T-cell (primary cell): ENCODE measurements around the gene CUX1. TPM values are rescaled to one million over a fixed set of nuclear protein-coding genes. Genes with fewer than 3 reads are reported as not detected.
A peak's percentile ranks its signal among the peaks of the same experiment; 100 is the strongest.

Experiments used
- ATAC-seq, 4 experiments: fragments of 200-7000 bp in 3 of 4; fragments of 150-1000 bp in 1 of 4; cut with Tn5 transposase; replicated peaks in 1 of 4; 1 replicate in 3 of 4; 2 replicates in 1 of 4; pipeline ENCODE4 v1.10.0; 2021; ENCODE audit warnings: moderate library complexity in 3 of 4, mild to moderate bottlenecking in 2 of 4, moderate number of reproducible peaks in 1 of 4
- CTCF ChIA-PET, 2 donors: fragments of 300-600 bp; sonication (Branson Sonifier 250); formaldehyde crosslinking; loops; one replicate each; lab custom pipeline; 2022; ENCODE audit warnings: antibody characterized with exemption in 2 of 2; lab: Charles Lee
- POLR2A ChIA-PET, 2 donors: fragments of 300-600 bp; sonication (Branson Sonifier 250); formaldehyde crosslinking; loops; one replicate each; lab custom pipeline; 2022; ENCODE audit warnings: antibody characterized with exemption in 2 of 2; lab: Charles Lee
- DNase-seq, 35 experiments: peaks; one replicate each; pipeline versions ENCODE4 v3.0.0 to v3.0.0-alpha.2; 2013 to 2023
- H3K27ac ChIP-seq: one replicate; pipeline ENCODE4 v1.5.1; 2013; ENCODE audit warnings: low read length
- H3K27me3 ChIP-seq, 2 experiments: replicated peaks in 1 of 2; 1 replicate in 1 of 2; 2 replicates in 1 of 2; pipeline versions ENCODE4 v1.6.1 to v1.7.0; 2013; ENCODE audit warnings: low read length in 1 of 2, mixed read lengths in 1 of 2; ENCODE audit not compliant: control insufficient read depth in 2 of 2, insufficient read depth in 2 of 2; ENCODE audit errors: extremely low read depth in 1 of 2
- H3K36me3 ChIP-seq, 2 donors: 1 replicate in 1 of 2; 2 replicates in 1 of 2; pipeline versions ENCODE4 v1.6.1 to v1.7.0; 2013; ENCODE audit warnings: low read length in 1 of 2; ENCODE audit not compliant: control insufficient read depth in 2 of 2, insufficient read depth in 1 of 2; ENCODE audit errors: extremely low read depth in 1 of 2
- H3K4me1 ChIP-seq, 2 experiments: 1 replicate in 1 of 2; 2 replicates in 1 of 2; pipeline versions ENCODE4 v1.6.1 to v1.7.0; 2013; ENCODE audit warnings: low read length in 2 of 2, mixed read lengths in 1 of 2; ENCODE audit not compliant: insufficient read depth in 2 of 2, control insufficient read depth in 1 of 2; ENCODE audit errors: extremely low read depth in 1 of 2
- H3K4me3 ChIP-seq, 2 donors: 1 replicate in 1 of 2; 2 replicates in 1 of 2; pipeline versions ENCODE4 v1.5.1 to v1.7.0; 2013; ENCODE audit warnings: mild to moderate bottlenecking in 2 of 2, low read length in 1 of 2, moderate library complexity in 1 of 2; ENCODE audit not compliant: control insufficient read depth in 1 of 2; ENCODE audit errors: extremely low read depth in 1 of 2
- H3K9me3 ChIP-seq: 2 replicates; pipeline ENCODE4 v1.7.0; 2013
- H3K27ac Mint-ChIP-seq, 2 donors: one replicate each; pipeline ENCODE4 v1.8.0; 2020 to 2021; ENCODE audit warnings: mild to moderate bottlenecking in 2 of 2, mixed read lengths in 2 of 2
- H3K27me3 Mint-ChIP-seq, 2 donors: one replicate each; pipeline ENCODE4 v1.8.0; 2021 to 2022; ENCODE audit warnings: mixed read lengths in 2 of 2
- H3K36me3 Mint-ChIP-seq: one replicate; pipeline ENCODE4 v1.8.0; 2021; ENCODE audit warnings: mixed read lengths
- H3K4me1 Mint-ChIP-seq, 3 donors: one replicate each; pipeline ENCODE4 v1.8.0; 2020 to 2022; ENCODE audit warnings: mixed read lengths in 3 of 3, mild to moderate bottlenecking in 1 of 3
- H3K4me3 Mint-ChIP-seq, 3 donors: one replicate each; pipeline ENCODE4 v1.8.0; 2020 to 2022; ENCODE audit warnings: mild to moderate bottlenecking in 3 of 3, mixed read lengths in 3 of 3, moderate library complexity in 3 of 3
- H3K9me3 Mint-ChIP-seq, 3 donors: one replicate each; pipeline ENCODE4 v1.8.0; 2020 to 2022; ENCODE audit warnings: mixed read lengths in 3 of 3
- WGBS: methylation state at CpG from one replicate; pipeline ENCODE4 v1.1.5; 2013; ENCODE audit warnings: missing lambda C conversion rate; ENCODE audit not compliant: insufficient coverage; 5-methylcytosine and 5-hydroxymethylcytosine counted together
- total RNA-seq, 35 experiments: library from RNA in 6 of 35; stranded (reverse) in 6 of 35; fragments of 120-200 nt in 1 of 35; gene quantifications; one replicate each; pipeline versions ENCODE4 v1.2.1 to v1.2.4 and lab custom pipeline; 2013 to 2026

CUX1 gene
- total RNA-seq, 5 donors from 2014 or later (not counting 1 experiment from before 2014, with no cell fraction given), result 36.9 to 50.2 (median 42.8) TPM

DNA sequence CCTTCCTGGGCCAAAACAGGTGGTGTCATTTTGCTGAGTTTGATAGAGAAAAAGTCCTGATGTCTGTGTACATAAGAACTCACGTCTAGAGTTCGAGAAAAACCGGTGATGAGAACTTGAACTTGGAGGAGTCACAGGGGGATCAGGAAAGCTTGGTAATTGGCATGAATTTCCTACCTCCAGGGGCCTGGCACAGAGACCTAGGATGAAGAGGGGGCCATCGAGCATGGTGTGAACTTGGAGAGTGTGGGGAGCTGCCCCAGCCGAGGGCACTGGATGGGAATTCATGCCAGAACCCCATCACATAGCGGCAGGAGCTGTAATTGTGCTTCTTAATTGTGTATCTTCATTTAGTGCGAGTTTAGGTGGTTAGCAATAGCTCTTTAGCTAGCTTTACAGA lies 82.2 kb downstream of the CUX1 start:
- ChIA-PET CTCF (no interaction called here), POLR2A (no interaction called here)

DNA sequence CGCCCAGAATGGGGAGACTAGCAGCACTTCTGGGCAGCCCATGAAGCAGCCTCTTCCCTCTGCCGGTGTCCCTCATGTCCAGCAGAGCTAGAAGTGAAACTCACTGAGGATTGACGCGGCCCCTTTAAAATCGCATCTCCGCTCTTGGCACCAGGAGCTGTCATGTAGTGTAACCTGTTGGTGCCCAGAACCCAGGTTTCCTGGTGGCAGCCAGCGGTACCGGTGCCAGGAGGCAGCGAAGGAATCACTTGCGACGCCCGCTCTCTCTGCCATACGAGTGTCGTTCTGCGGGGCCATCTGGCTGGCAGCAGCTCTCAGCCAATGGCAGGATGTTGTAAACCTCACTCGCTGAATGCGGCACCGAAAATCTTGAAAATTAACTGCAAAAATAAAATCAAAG lies 82.7 kb downstream of the CUX1 start:
- no peak for ATAC-seq
- Histone ChIP-seq H3K27me3 (no peaks in the 10 kb centered on the region), H3K27ac (no peak overlapping the region), H3K9me3 (no peaks in the 10 kb centered on the region), H3K4me1 (no peaks in the 10 kb centered on the region), H3K36me3 (no peaks in the 10 kb centered on the region), H3K4me3 (no peak overlapping the region)
- H3K9me3 Mint-ChIP-seq, result no peaks in the 10 kb centered on the region
- no peaks in the 10 kb centered on the region for H3K27me3 Mint-ChIP-seq
- no peaks in the 10 kb centered on the region for H3K36me3 Mint-ChIP-seq
- WGBS, result 95% methylated on average over 18 of the region's 18 CpGs
- DNase-seq, result no peak
- CTCF ChIA-PET, result no interaction called here
- no peak overlapping the region for H3K27ac Mint-ChIP-seq
- H3K4me3 Mint-ChIP-seq, result no peak overlapping the region
- H3K4me1 Mint-ChIP-seq, result peaks cover 4 to 11% (median 10%) of the 10 kb centered on the region in 3 donors
- POLR2A ChIA-PET, result no interaction called here

More for the DNA sequence above, 82.2 kb downstream of the CUX1 start:
- Histone ChIP-seq H3K27ac (no peak overlapping the region), H3K4me3 (no peak overlapping the region), H3K9me3 (no peaks in the 10 kb centered on the region), H3K27me3 (no peaks in the 10 kb centered on the region), H3K4me1 (no peaks in the 10 kb centered on the region), H3K36me3 (no peaks in the 10 kb centered on the region)
- Mint-ChIP-seq H3K4me1 (peaks cover 5 to 11% (median 9%) of the 10 kb centered on the region in 3 donors), H3K9me3 (no peaks in the 10 kb centered on the region), H3K27me3 (no peaks in the 10 kb centered on the region), H3K4me3 (no peak overlapping the region), H3K36me3 (no peaks in the 10 kb centered on the region), H3K27ac (no peak overlapping the region)
- no peak for ATAC-seq
- 92% methylated on average over 4 of the region's 7 CpGs for WGBS
- no peak for DNase-seq

DNA sequence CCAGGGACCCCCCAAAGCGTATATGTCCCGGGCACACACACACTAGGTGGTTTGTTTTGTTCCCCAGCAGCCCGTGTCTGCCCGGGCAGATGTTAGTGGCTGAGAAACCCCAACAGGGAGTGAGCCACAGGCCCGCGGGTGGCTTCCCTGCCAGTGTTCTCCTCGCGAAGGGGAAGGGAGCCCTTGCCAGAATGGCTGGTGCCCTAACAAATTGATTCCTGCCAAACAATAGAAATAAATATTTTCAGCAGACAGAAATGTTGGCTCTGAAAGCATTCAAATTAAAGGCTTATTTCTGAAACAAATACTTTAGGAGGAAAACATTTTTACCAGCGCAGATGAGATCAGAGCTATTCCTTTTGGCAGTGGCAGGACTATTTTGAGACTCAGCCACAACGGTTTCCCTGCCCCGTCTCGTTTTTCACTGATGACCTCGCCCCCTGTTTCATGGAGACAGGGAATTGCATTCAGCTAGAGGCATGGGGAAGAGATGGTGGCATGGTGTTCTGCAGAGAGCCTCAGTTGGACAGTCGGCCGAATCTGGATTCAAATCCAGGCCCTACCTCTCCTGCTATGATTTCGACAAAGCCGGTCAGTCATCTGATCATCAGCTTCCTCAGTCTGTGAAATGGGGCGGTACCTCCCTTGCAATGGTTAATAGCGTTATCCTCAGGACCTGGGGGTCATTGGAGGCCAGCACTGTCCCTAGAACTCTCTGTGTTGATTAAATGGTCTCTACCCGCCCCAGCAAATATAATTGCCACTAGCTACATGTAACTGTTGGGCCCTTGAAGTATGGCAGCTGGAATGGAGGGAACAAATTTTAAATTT lies 84.5 kb downstream of the CUX1 start:
- Mint-ChIP-seq H3K9me3 (no peaks in the 10 kb centered on the region), H3K27me3 (no peaks in the 10 kb centered on the region), H3K4me3 (no peak overlapping the region), H3K4me1 (peaks cover 3 to 16% (median 8%) of the 10 kb centered on the region in 3 donors), H3K36me3 (no peaks in the 10 kb centered on the region), H3K27ac (no peak overlapping the region)
- no peaks in the 10 kb centered on the region for H3K9me3 ChIP-seq
- CTCF ChIA-PET, result no interaction called here
- ATAC-seq (no peak), DNase-seq (no peak)
- 93% methylated on average over 16 of the region's 20 CpGs for WGBS
- H3K4me3 ChIP-seq, result no peak overlapping the region
- no peaks in the 10 kb centered on the region for H3K36me3 ChIP-seq
- no peak overlapping the region for H3K27ac ChIP-seq
- POLR2A ChIA-PET, result no interaction called here
- H3K4me1 ChIP-seq, result no peaks in the 10 kb centered on the region
- no peaks in the 10 kb centered on the region for H3K27me3 ChIP-seq

DNA sequence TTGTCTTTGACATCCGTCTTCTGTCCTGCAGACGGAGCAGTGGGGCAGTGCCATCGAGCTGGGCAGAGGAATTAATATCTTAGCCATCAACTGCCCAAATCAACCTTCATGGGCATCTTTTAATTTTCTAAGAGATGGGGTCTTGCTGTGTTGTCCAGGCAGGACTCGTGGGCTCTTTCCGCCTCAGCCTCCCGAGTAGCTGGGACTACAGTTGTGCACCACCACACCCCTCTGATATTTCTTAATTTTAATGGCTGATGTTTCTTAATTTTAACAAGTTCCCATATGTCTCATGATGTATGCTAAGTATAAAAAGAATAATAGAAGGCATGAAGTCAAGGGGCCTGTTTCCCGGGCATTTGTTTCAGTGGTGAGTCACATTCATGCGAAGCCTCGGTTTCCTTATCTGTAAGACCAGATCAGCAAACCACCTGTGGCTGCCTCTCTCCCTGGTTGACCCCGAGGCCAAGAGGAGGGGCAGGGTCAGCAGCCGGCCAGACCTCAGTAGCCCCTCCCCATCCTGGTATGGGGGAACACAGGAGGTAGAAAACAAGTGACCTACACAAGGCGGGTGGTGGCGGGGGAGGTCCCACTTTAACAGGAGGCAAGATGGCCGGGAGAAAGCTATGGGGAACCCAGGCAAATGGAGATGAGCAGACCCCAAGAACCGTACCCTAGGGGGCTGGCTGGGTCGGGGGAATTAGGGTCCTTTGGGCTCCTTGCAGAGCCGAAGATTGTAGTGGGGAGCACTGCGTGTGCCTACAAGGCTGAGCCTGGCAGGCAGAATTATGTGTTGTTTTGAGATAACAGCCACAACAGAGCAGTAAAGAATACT lies 85.5 kb downstream of the CUX1 start:
- Histone ChIP-seq H3K27me3 (no peaks in the 10 kb centered on the region), H3K27ac (no peak overlapping the region), H3K4me1 (no peaks in the 10 kb centered on the region), H3K9me3 (no peaks in the 10 kb centered on the region), H3K36me3 (no peaks in the 10 kb centered on the region), H3K4me3 (no peak overlapping the region)
- ATAC-seq (no peak), DNase-seq (peak in 1 of 35 experiments; percentile 8)
- POLR2A ChIA-PET, result no interaction called here
- Mint-ChIP-seq H3K4me3 (no peak overlapping the region), H3K27me3 (no peaks in the 10 kb centered on the region), H3K9me3 (no peaks in the 10 kb centered on the region), H3K36me3 (no peaks in the 10 kb centered on the region), H3K27ac (no peak overlapping the region), H3K4me1 (peaks cover 0 to 16% (median 8%) of the 10 kb centered on the region in 3 donors)
- CTCF ChIA-PET, result no interaction called here
- WGBS, result 82% methylated on average over 11 of the region's 18 CpGs

DNA sequence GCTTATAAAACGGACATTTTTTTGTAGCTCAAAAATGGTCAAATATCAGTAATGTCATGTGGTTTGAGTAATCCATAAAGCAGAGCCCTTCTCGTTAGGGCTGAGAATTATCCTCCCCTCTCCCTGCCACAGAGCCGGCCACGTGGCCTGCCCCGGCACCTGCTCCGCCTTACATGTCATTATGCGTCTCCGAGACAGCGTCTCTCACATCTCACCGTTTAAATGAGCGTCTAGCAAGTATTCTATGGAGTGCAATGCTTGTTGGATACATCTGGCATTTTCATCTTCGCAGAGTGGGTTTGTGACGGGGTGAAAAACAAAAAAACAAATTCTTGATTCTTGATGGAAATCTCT lies 86.1 kb downstream of the CUX1 start:
- Mint-ChIP-seq H3K27ac (no peak overlapping the region), H3K9me3 (no peaks in the 10 kb centered on the region), H3K4me1 (peaks cover under 1 to 16% (median 8%) of the 10 kb centered on the region in 3 donors), H3K4me3 (no peak overlapping the region), H3K27me3 (no peaks in the 10 kb centered on the region), H3K36me3 (peaks cover under 1% of the 10 kb centered on the region)
- ChIA-PET POLR2A (no interaction called here), CTCF (no interaction called here)
- no peaks in the 10 kb centered on the region for H3K4me1 ChIP-seq
- H3K4me3 ChIP-seq, result no peak overlapping the region
- no peaks in the 10 kb centered on the region for H3K36me3 ChIP-seq
- DNase-seq (no peak), ATAC-seq (no peak)
- 91% methylated on average over 7 of the region's 13 CpGs for WGBS
- no peak overlapping the region for H3K27ac ChIP-seq
- H3K27me3 ChIP-seq, result no peaks in the 10 kb centered on the region
- H3K9me3 ChIP-seq, result no peaks in the 10 kb centered on the region

DNA sequence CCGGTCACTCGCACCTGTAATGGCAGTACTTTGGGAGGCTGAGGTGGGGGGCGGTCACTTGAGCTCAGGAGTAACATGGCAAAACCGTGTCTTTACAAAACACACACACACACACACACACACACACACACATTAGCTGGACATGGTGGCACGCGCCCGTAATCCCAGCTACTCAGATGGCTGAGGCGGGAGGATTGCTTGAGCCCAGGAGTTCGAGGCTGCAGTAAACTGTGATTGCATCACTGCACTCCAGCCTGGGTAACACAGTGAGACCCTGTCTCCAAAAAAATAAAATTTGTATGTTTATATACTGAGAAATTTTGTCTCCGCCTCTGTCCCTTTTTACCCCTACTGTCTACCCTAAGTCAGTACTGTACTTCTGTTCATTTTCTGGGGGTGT lies 86.6 kb downstream of the CUX1 start:
- no peak overlapping the region for H3K4me3 Mint-ChIP-seq
- H3K36me3 ChIP-seq, result no peaks in the 10 kb centered on the region
- no peaks in the 10 kb centered on the region for H3K27me3 ChIP-seq
- ChIA-PET CTCF (interaction anchor here in 1 of 2 donors (0.6 kb wide), 1 partner anchor 378 kb away, joined by 4 read pairs; no protein-coding TSS in a partner anchor), POLR2A (no interaction called here)
- H3K36me3 Mint-ChIP-seq, result peaks cover 4% of the 10 kb centered on the region
- peaks cover 2 to 16% (median 8%) of the 10 kb centered on the region in 3 donors for H3K4me1 Mint-ChIP-seq
- H3K9me3 ChIP-seq, result no peaks in the 10 kb centered on the region
- no peaks in the 10 kb centered on the region for H3K9me3 Mint-ChIP-seq
- no peak for DNase-seq
- no peak for ATAC-seq
- no peak overlapping the region for H3K4me3 ChIP-seq
- H3K27ac Mint-ChIP-seq, result no peak overlapping the region
- no peak overlapping the region for H3K27ac ChIP-seq
- no peaks in the 10 kb centered on the region for H3K4me1 ChIP-seq
- no peaks in the 10 kb centered on the region for H3K27me3 Mint-ChIP-seq
- 80% methylated on average over 1 of the region's 10 CpGs for WGBS
